Kidney glomerular epithelial cell (primary cell): ENCODE measurements around the gene HIBADH.

ENCODE experiments used
- DNase-seq: peaks from one replicate; lab custom pipeline; 2025; lab: John Stamatoyannopoulos, UW

The HIBADH gene

DNA sequence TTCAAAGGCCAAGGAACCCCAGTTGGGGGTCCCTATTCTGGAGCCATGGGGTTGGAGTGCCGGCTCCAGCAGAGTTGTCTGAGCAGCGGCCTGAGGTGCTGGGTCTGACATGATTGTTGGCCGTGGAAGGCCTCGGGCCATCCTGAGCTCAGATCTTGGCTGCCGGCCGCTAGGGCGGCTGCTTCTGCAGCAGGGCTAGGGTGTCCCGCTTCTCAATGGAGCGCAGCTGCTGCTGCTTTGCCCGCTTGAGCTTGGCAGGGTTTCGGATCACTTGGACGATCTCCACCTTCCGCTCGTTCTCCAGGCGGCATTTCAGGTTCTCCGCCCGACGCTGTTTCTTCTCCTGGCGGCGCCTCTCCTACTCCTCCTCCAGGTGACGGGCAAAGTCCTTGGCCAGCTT is 171.1 kb downstream of the HIBADH start:
- no peak for DNase-seq

DNA sequence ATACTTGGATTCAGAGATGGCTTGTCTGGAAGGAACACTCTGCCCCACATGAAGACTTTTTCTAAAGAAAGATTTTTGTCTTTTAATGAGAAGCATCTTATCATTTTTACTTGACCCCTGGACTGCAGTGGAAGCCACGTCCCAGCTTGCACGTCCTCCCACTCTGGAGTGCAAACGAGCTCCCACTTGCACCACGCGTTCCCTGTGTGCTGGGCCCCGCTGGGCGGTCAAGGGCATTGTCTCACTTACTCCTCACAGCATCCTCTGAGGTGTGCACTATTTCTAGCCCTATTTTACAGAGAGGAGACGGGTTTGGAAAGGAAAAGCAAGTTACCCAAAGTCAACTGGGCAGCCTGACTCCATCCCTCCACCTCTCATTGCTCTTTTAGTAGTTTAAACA is 175.2 kb downstream of the HIBADH start:
- DNase-seq: no peak

DNA sequence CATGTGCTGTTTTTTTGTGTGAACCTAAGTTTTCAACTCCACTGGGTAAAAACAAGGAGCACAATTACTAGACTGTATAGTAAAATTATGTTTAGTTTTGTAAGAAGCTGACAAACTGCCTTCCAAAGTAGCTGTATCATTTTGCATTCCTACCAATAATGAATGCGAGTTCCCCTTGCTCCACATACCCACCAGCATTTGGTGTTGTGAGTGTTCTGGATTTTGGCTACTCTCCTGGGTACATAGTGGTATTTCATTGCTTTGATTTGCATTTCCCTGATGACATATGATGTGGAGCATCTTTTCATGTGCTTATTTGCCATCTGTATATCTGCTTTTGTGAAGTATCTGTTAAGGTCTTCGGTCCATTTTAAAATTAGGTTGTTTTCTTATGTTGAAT is 178.2 kb downstream of the HIBADH start:
- DNase-seq: no peak

- DNase-seq: no peak
These were observed 180.5 kb downstream of the HIBADH start for GRCh38 chr7:27482219-27482618.

DNA sequence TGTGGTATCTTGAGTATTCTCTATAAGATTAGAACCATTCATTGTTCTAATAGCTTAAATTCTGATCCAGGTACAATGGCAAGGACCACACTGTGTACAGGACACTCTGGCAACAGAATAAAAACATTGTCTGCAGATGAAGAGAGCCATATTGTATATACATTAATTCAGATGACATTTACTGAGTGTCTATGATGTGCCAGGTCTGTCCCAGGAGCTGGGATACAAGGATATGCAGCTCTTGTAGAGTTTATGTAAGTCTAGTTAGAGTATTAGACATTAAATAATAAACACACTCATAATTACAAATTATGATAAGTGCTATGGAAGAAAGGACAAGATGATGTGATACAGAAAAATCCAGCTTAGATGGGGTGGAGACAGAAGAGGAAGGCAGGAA is 184.1 kb downstream of the HIBADH start:
- DNase-seq: no peak

- no peak for DNase-seq
These were observed 184.6 kb downstream of the HIBADH start for GRCh38 chr7:27478084-27478483.

DNA sequence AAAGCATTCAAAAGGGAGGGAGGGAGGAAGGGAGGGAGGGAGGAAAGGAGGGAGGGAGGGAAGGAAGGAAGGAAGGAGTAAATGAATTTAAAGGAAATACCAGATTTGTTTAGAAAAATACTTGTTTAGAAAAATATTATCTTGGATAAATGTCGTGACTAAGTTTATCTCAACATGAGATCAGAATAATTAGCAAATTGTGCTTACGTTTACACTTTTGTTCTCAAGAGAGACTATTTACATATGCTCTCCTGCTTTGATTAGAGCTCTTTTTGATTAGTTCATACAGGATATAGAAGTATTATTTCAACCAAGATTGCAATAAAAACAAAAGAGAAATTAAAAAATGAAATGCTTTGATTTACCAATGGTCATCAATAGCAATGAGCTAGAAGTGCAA is 186.2 kb downstream of the HIBADH start:
- DNase-seq: no peak
